Measurements from ENCODE around the gene PARD3.

PARD3 gene

GRCh38 chr10:34618611-34619010 is 196.5 kb downstream of the PARD3 start:
- no peak for DNase-seq (ENCODE audit: low read depth)

- DNase-seq (ENCODE audit: low read depth), result no peak
Observed at GRCh38 chr10:34615770-34616169, 199.3 kb downstream of the PARD3 start.

GRCh38 chr10:34613491-34613890 is 201.6 kb downstream of the PARD3 start:
- no peak for DNase-seq (ENCODE audit: low read depth)

- DNase-seq (ENCODE audit: low read depth), result no peak
Observed at GRCh38 chr10:34612938-34613337, 202.2 kb downstream of the PARD3 start.

- no peak for DNase-seq (ENCODE audit: low read depth)
Observed at GRCh38 chr10:34612446-34612845, 202.7 kb downstream of the PARD3 start.

- DNase-seq (ENCODE audit: low read depth), result no peak
Observed at GRCh38 chr10:34609287-34609940, 205.7 kb downstream of the PARD3 start.

- DNase-seq (ENCODE audit: low read depth), result no peak
Observed at GRCh38 chr10:34607894-34608293, 207.2 kb downstream of the PARD3 start.

GRCh38 chr10:34606890-34607289 is 208.2 kb downstream of the PARD3 start:
- DNase-seq (ENCODE audit: low read depth), result no peak

- no peak for DNase-seq (ENCODE audit: low read depth)
Observed at GRCh38 chr10:34602478-34602877, 212.6 kb downstream of the PARD3 start.

GRCh38 chr10:34601691-34602090 is 213.4 kb downstream of the PARD3 start:
- DNase-seq (ENCODE audit: low read depth), result no peak

GRCh38 chr10:34599026-34599795 is 215.9 kb downstream of the PARD3 start:
- no peak for DNase-seq (ENCODE audit: low read depth)

GRCh38 chr10:34596351-34596750 is 218.7 kb downstream of the PARD3 start:
- no peak for DNase-seq (ENCODE audit: low read depth)

- no peak for DNase-seq (ENCODE audit: low read depth)
Observed at GRCh38 chr10:34593930-34594329, 221.2 kb downstream of the PARD3 start.

- DNase-seq (ENCODE audit: low read depth), result no peak
Observed at GRCh38 chr10:34593374-34593890, 221.7 kb downstream of the PARD3 start.

- DNase-seq (ENCODE audit: low read depth), result no peak
Observed at GRCh38 chr10:34590793-34591192, 224.3 kb downstream of the PARD3 start.

- no peak for DNase-seq (ENCODE audit: low read depth)
Observed at GRCh38 chr10:34589275-34589674, 225.8 kb downstream of the PARD3 start.

GRCh38 chr10:34587680-34588019 is 227.4 kb downstream of the PARD3 start:
- no peak for DNase-seq (ENCODE audit: low read depth)

GRCh38 chr10:34587002-34587679 is 228.0 kb downstream of the PARD3 start:
- no peak for DNase-seq (ENCODE audit: low read depth)

GRCh38 chr10:34585422-34586112 is 229.5 kb downstream of the PARD3 start:
- no peak for DNase-seq (ENCODE audit: low read depth)

GRCh38 chr10:34584164-34584563 is 230.9 kb downstream of the PARD3 start:
- DNase-seq (ENCODE audit: low read depth), result no peak

GRCh38 chr10:34581801-34582532 is 233.1 kb downstream of the PARD3 start:
- DNase-seq (ENCODE audit: low read depth), result no peak

- no peak for DNase-seq (ENCODE audit: low read depth)
Observed at GRCh38 chr10:34580643-34581042, 234.5 kb downstream of the PARD3 start.

Data from activated T-cell treated with anti-CD3 and anti-CD28 coated beads for 48 hours (primary cell).